GM23248 (cell line): ENCODE measurements around the gene RAPGEF3. TPM values are rescaled to one million over a fixed set of nuclear protein-coding genes. Genes with fewer than 3 reads are reported as not detected.

Experiments used
- DNase-seq: peaks from one replicate; pipeline ENCODE4 v3.0.0-alpha.2; 2015
- H2AFZ ChIP-seq: fragments of 200-600 bp; sonication (generic); 2 replicates; pipeline ENCODE4 v1.6.1; 2016; ENCODE audit warnings: antibody characterized with exemption
- H3F3A ChIP-seq: fragments of 200-600 bp; sonication (generic); 2 replicates; pipeline ENCODE4 v1.6.1; 2016; ENCODE audit warnings: mild to moderate bottlenecking, antibody characterized with exemption, mixed run types; ENCODE audit not compliant: insufficient read depth
- H3K27ac ChIP-seq: fragments of 200-600 bp; sonication (generic); 2 replicates; pipeline ENCODE4 v1.5.1; 2016; ENCODE audit warnings: mild to moderate bottlenecking
- H3K27me3 ChIP-seq: fragments of 200-600 bp; sonication (generic); replicated peaks from 2 replicates; pipeline ENCODE4 v1.6.1; 2016; ENCODE audit warnings: mild to moderate bottlenecking; ENCODE audit not compliant: insufficient read depth
- H3K36me3 ChIP-seq: fragments of 200-600 bp; sonication (generic); 2 replicates; pipeline ENCODE4 v1.6.1; 2016; ENCODE audit warnings: low read depth, mild to moderate bottlenecking
- H3K4me1 ChIP-seq: fragments of 200-600 bp; sonication (generic); 2 replicates; pipeline ENCODE4 v1.6.1; 2016; ENCODE audit warnings: mild to moderate bottlenecking; ENCODE audit not compliant: insufficient read depth
- H3K4me2 ChIP-seq: fragments of 200-600 bp; sonication (generic); one replicate; pipeline ENCODE4 v1.6.1; 2016; ENCODE audit warnings: mild to moderate bottlenecking; ENCODE audit not compliant: unreplicated experiment
- H3K4me3 ChIP-seq: fragments of 200-600 bp; sonication (generic); 2 replicates; pipeline ENCODE4 v1.5.1; 2016; ENCODE audit warnings: mild to moderate bottlenecking
- H3K79me2 ChIP-seq: fragments of 200-600 bp; sonication (generic); 2 replicates; pipeline ENCODE4 v1.6.1; 2016; ENCODE audit warnings: mild to moderate bottlenecking; ENCODE audit not compliant: insufficient read depth
- H3K9ac ChIP-seq: fragments of 200-600 bp; sonication (generic); 2 replicates; pipeline ENCODE4 v1.6.1; 2016; ENCODE audit warnings: mild to moderate bottlenecking
- H3K9me2 ChIP-seq: fragments of 200-600 bp; sonication (generic); 2 replicates; pipeline ENCODE4 v1.6.1; 2016; ENCODE audit warnings: mixed run types, mild to moderate bottlenecking, moderate library complexity; ENCODE audit not compliant: insufficient read depth
- H3K9me3 ChIP-seq: fragments of 200-600 bp; sonication (generic); one replicate; pipeline ENCODE4 v1.6.1; 2017; ENCODE audit warnings: low read depth
- H4K20me1 ChIP-seq: fragments of 200-600 bp; sonication (generic); 2 replicates; pipeline ENCODE4 v1.6.0; 2016; ENCODE audit not compliant: insufficient read depth
- EZH2 ChIP-seq: fragments of 200-600 bp; sonication (generic); IDR thresholded peaks from 2 replicates; pipeline ENCODE4 v1.6.1; 2018; ENCODE audit warnings: antibody characterized with exemption, mild to moderate bottlenecking; ENCODE audit not compliant: insufficient read depth, poor library complexity, severe bottlenecking
- EZH2phosphoT487 ChIP-seq: fragments of 200-600 bp; sonication (generic); IDR thresholded peaks from 2 replicates; pipeline ENCODE4 v1.6.1; 2018; ENCODE audit warnings: antibody characterized with exemption, moderate library complexity, mild to moderate bottlenecking, low read depth; ENCODE audit not compliant: insufficient read depth
- WGBS, 2 experiments: methylation state at CpG; one replicate each; pipeline ENCODE4 v1.1.6; 2015 to 2017; ENCODE audit warnings: low lambda C conversion rate in 2 of 2, low coverage in 1 of 2; ENCODE audit errors: missing lambda C conversion rate in 2 of 2; 5-methylcytosine and 5-hydroxymethylcytosine counted together
- in situ Hi-C: fragments of 300-500 bp; cut with MboI; formaldehyde crosslinking; loops from 2 replicates; pipeline ENCODE4 v1.15.0; 2020
- polyA plus RNA-seq: library from polyadenylated mRNA; unstranded; fragments of >200 nt; fragmentation: Nextera tagmentation; extraction: Ambion mirVana; gene quantifications from 2 replicates; pipeline ENCODE4 v1.2.1, GENCODE V29; 2016
- total RNA-seq: library from RNA; depleted of rRNA; stranded (reverse); fragments of >200 nt; shearing (Covaris generic); gene quantifications from 2 replicates; pipeline ENCODE4 v1.2.3, GENCODE V29; 2014

RAPGEF3 gene
- total and polyA plus RNA-seq, 2 experiments from 2014 or later, result 1.4 to 3.7 TPM

- TF ChIP-seq EZH2phosphoT487 (no peak), EZH2 (no peak)
- Histone ChIP-seq H4K20me1 (no peaks in the 10 kb centered on the region), H3K36me3 (no peaks in the 10 kb centered on the region), H3K79me2 (no peaks in the 10 kb centered on the region), H3K4me3 (no peak overlapping the region), H3F3A (peaks cover 35% of the 10 kb centered on the region), H3K4me2 (peak overlapping the region; percentile 28), H3K4me1 (peaks cover 39% of the 10 kb centered on the region), H3K9ac (no peak overlapping the region), H3K27me3 (no peaks in the 10 kb centered on the region), H2AFZ (no peak overlapping the region), H3K27ac (peak overlapping the region; percentile 50), H3K9me3 (no peaks in the 10 kb centered on the region), H3K9me2 (no peaks in the 10 kb centered on the region)
- peak; percentile 79 for DNase-seq
- 4 to 6% methylated on average over 8 of the region's 8 CpGs for WGBS, 2 experiments
- in situ Hi-C loops, result no loop called here
These were observed 28.3 kb downstream of the RAPGEF3 start for GRCh38 chr12:47730341-47730744.

- Histone ChIP-seq H3K27ac (peak overlapping the region; percentile 50), H3K9me2 (no peaks in the 10 kb centered on the region), H2AFZ (no peak overlapping the region), H3K4me2 (no peak overlapping the region), H3F3A (peaks cover 35% of the 10 kb centered on the region), H4K20me1 (no peaks in the 10 kb centered on the region), H3K36me3 (no peaks in the 10 kb centered on the region), H3K9ac (no peak overlapping the region; the same call in 1 of the 2 replicates), H3K27me3 (no peaks in the 10 kb centered on the region), H3K79me2 (no peaks in the 10 kb centered on the region), H3K9me3 (no peaks in the 10 kb centered on the region), H3K4me1 (peaks cover 39% of the 10 kb centered on the region), H3K4me3 (no peak overlapping the region)
- in situ Hi-C loops, result no loop called here
- DNase-seq, result peak; percentile 86
- no peak for TF ChIP-seq EZH2phosphoT487
- 16 to 18% methylated on average over 3 of the region's 3 CpGs for whole genome bisulfite sequencing, 2 experiments
These were observed 29.4 kb downstream of the RAPGEF3 start for GRCh38 chr12:47729233-47729632.

GRCh38 chr12:47725893-47726292 is 32.8 kb downstream of the RAPGEF3 start:
- no peaks in the 10 kb centered on the region for H3K79me2 ChIP-seq
- peak overlapping the region; percentile 52 for H3K9ac ChIP-seq
- peak; percentile 92 for DNase-seq
- WGBS, 2 experiments, result 1 to 3% methylated on average over 5 of the region's 5 CpGs
- no peaks in the 10 kb centered on the region for H3K9me2 ChIP-seq
- peak overlapping the region; percentile 64 for H3K4me2 ChIP-seq
- H3K27me3 ChIP-seq, result no peaks in the 10 kb centered on the region
- H4K20me1 ChIP-seq, result no peaks in the 10 kb centered on the region
- in situ Hi-C loops, result no loop called here
- H3K27ac ChIP-seq, result peak overlapping the region; percentile 47
- TF ChIP-seq EZH2 (no peak), EZH2phosphoT487 (no peak)
- peak overlapping the region; percentile 82 for H2AFZ ChIP-seq
- no peaks in the 10 kb centered on the region for H3K9me3 ChIP-seq
- H3F3A ChIP-seq, result peaks cover 33% of the 10 kb centered on the region
- peak overlapping the region; percentile 23; the same call in 1 of the 2 replicates for H3K4me3 ChIP-seq
- peaks cover 37% of the 10 kb centered on the region for H3K4me1 ChIP-seq
- no peaks in the 10 kb centered on the region for H3K36me3 ChIP-seq

DNA sequence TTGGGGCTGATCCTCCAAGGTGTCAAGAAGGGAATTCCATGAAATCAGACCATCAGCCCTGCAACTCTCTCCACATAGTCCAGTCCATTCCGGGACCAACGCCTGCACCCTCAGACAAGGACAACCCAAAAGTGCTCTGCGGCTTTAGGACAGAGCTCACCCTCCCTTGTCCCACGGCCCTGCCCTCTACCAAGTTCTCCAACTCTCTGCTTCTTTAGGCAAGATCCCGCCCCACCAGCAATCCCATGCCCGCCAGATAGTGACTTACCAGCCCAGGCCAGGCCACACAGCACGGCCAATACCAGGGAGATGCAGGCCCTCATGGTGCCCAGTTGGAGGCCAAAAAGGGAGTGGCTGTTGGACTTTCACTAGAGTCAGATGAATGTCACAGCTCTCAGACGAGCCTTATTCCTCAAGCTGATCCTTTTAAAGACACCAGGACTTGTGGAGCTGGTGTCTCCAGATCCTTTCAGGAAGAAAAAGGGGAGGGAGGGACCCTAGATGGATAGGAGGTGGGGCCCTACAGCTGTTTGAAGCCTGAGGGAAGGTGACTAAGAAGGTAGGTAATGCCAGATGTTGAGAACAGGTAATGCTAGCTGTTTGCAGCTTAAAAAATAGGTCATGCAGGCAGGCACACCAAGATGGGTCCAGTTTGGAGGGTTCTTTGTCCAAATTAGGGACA is 33.4 kb downstream of the RAPGEF3 start, which contains the start of gene ENDOU:
ENDOU (minus strand) TSS at position 400 of the 682 bp plus-strand sequence; CDS start at position 323, 77 bp downstream.
- Histone ChIP-seq H3F3A (peaks cover 26% of the 10 kb centered on the region; the same call in 1 of the 2 replicates), H2AFZ (peak within 1 kb of the TSS; percentile 82), H4K20me1 (no peaks in the 10 kb centered on the region), H3K9me2 (no peaks in the 10 kb centered on the region), H3K27ac (peak within 1 kb of the TSS; percentile 47), H3K36me3 (no peaks in the 10 kb centered on the region), H3K4me2 (peak within 1 kb of the TSS; percentile 64), H3K79me2 (no peaks in the 10 kb centered on the region), H3K4me3 (peak within 1 kb of the TSS; percentile 23; the same call in 1 of the 2 replicates), H3K4me1 (peaks cover 30% of the 10 kb centered on the region), H3K9me3 (no peaks in the 10 kb centered on the region), H3K27me3 (no peaks in the 10 kb centered on the region), H3K9ac (peak within 1 kb of the TSS; percentile 52)
- WGBS, 2 experiments, result 89 to 92% methylated on average over 7 to 8 of the region's 8 CpGs
- TF ChIP-seq EZH2phosphoT487 (no peak), EZH2 (no peak)
- DNase-seq, result no peak
- in situ Hi-C loops, result no loop called here
